Activated CD4-positive, alpha-beta memory T cell treated with anti-CD3 and anti-CD28 coated beads, Interleukin-2, amount 10 ng/mL, durations not matched to agents 7 days and 5 days (primary cell): ENCODE data around the gene SF3B3. TPM values are rescaled to one million over a fixed set of nuclear protein-coding genes. Genes with fewer than 3 reads are reported as not detected.
"Not testable (repeated sequence)": the region's sequence is repeated elsewhere in the genome, so short reads cannot be mapped to it uniquely, and the experiment has no call there.

Experiments
- CTCF ChIA-PET: fragments of 350-600 bp; sonication (Branson Sonifier 250); formaldehyde crosslinking; loops from one replicate; lab custom pipeline; 2021; ENCODE audit warnings: antibody characterized with exemption, inconsistent platforms; lab: Charles Lee
- POLR2A ChIA-PET: fragments of 350-600 bp; sonication (Branson Sonifier 250); formaldehyde crosslinking; loops from one replicate; lab custom pipeline; 2021; ENCODE audit warnings: antibody characterized with exemption; lab: Charles Lee
- DNase-seq: peaks from one replicate; pipeline ENCODE4 v3.0.0-alpha.2; 2020
- H3K27ac Mint-ChIP-seq: one replicate; pipeline ENCODE4 v1.8.0; 2021; ENCODE audit warnings: mild to moderate bottlenecking, mixed read lengths
- H3K27me3 Mint-ChIP-seq: one replicate; pipeline ENCODE4 v1.8.0; 2021; ENCODE audit warnings: mixed read lengths
- H3K36me3 Mint-ChIP-seq: one replicate; pipeline ENCODE4 v1.8.0; 2021; ENCODE audit warnings: low read depth, mixed read lengths
- H3K4me1 Mint-ChIP-seq: one replicate; pipeline ENCODE4 v1.8.0; 2021; ENCODE audit warnings: mixed read lengths
- H3K4me3 Mint-ChIP-seq: one replicate; pipeline ENCODE4 v1.8.0; 2021; ENCODE audit warnings: mild to moderate bottlenecking, mixed read lengths
- H3K9me3 Mint-ChIP-seq: one replicate; pipeline ENCODE4 v1.8.0; 2021; ENCODE audit warnings: mixed read lengths
- total RNA-seq, 2 experiments: library from RNA; stranded (reverse); gene quantifications; one replicate each; pipeline ENCODE4 v1.2.3, GENCODE V29; 2021

The SF3B3 gene
- total RNA-seq, 2 experiments from 2014 or later, result 329 to 332 TPM

- Mint-ChIP-seq H3K27me3 (no peaks in the 10 kb centered on the region), H3K27ac (no peak overlapping the region), H3K9me3 (no peaks in the 10 kb centered on the region), H3K36me3 (peaks cover 6% of the 10 kb centered on the region), H3K4me3 (no peak overlapping the region), H3K4me1 (peaks cover 5% of the 10 kb centered on the region)
- DNase-seq, result no peak
- ChIA-PET CTCF (interaction anchor here (0.7 to 1.6 kb wide), 2 partner anchors 118 to 191 kb away, joined by 3 to 4 read pairs; no protein-coding TSS in a partner anchor), POLR2A (interaction anchor here (1.5 to 1.6 kb wide), 2 partner anchors 12 to 57 kb away, joined by 3 to 8 read pairs; partner anchors contain the start of genes COG4 and SF3B3)
These were observed 56.3 kb downstream of the SF3B3 start for GRCh38 chr16:70579648-70580630.

- Mint-ChIP-seq H3K9me3 (no peaks in the 10 kb centered on the region), H3K27me3 (no peaks in the 10 kb centered on the region), H3K27ac (no peak overlapping the region), H3K4me3 (no peak overlapping the region), H3K4me1 (no peaks in the 10 kb centered on the region), H3K36me3 (no peaks in the 10 kb centered on the region)
- CTCF ChIA-PET, result interaction anchor here (1.0 kb wide), 1 partner anchor 9 kb away, joined by 5 read pairs; no protein-coding TSS in a partner anchor
- POLR2A ChIA-PET, result no interaction called here
- DNase-seq, result no peak
These were observed 58.8 kb downstream of the SF3B3 start for GRCh38 chr16:70582280-70582978.

GRCh38 chr16:70586731-70587130, 63.1 kb downstream of the SF3B3 start:
- no peak for DNase-seq
- Mint-ChIP-seq H3K4me3 (no peak overlapping the region), H3K27me3 (no peaks in the 10 kb centered on the region), H3K36me3 (no peaks in the 10 kb centered on the region), H3K9me3 (no peaks in the 10 kb centered on the region), H3K27ac (no peak overlapping the region), H3K4me1 (no peaks in the 10 kb centered on the region)
- ChIA-PET CTCF (no interaction called here), POLR2A (interaction anchor here (1.2 kb wide), 1 partner anchor 18 kb away, joined by 3 read pairs; no protein-coding TSS in a partner anchor)

- ChIA-PET POLR2A (no interaction called here), CTCF (interaction anchor here (1.7 kb wide), 1 partner anchor 80 kb away, joined by 4 read pairs; no protein-coding TSS in a partner anchor)
- H3K4me1 Mint-ChIP-seq, result no peaks in the 10 kb centered on the region
These were observed 64.9 kb downstream of the SF3B3 start for GRCh38 chr16:70588565-70588964.

GRCh38 chr16:70589416-70589815, 65.8 kb downstream of the SF3B3 start:
- H3K4me1 Mint-ChIP-seq, result not testable (repeated sequence)

More at GRCh38 chr16:70588565-70588964, 64.9 kb downstream of the SF3B3 start:
- Mint-ChIP-seq H3K4me3 (no peak overlapping the region), H3K9me3 (no peaks in the 10 kb centered on the region), H3K27me3 (peaks cover under 1% of the 10 kb centered on the region), H3K27ac (no peak overlapping the region), H3K36me3 (no peaks in the 10 kb centered on the region)
- no peak for DNase-seq

GRCh38 chr16:70589998-70590471, 66.4 kb downstream of the SF3B3 start:
- no peak overlapping the region for H3K4me3 Mint-ChIP-seq
- H3K27me3 Mint-ChIP-seq, result peaks cover 8% of the 10 kb centered on the region
- DNase-seq, result no peak
- CTCF ChIA-PET, result no interaction called here
- H3K4me1 Mint-ChIP-seq, result no peaks in the 10 kb centered on the region
- H3K27ac Mint-ChIP-seq, result no peak overlapping the region
- no peaks in the 10 kb centered on the region for H3K36me3 Mint-ChIP-seq
- no peaks in the 10 kb centered on the region for H3K9me3 Mint-ChIP-seq
- POLR2A ChIA-PET, result no interaction called here

More at GRCh38 chr16:70589416-70589815, 65.8 kb downstream of the SF3B3 start:
- POLR2A ChIA-PET, H3K27me3 Mint-ChIP-seq, H3K4me3 Mint-ChIP-seq, H3K27ac Mint-ChIP-seq, H3K9me3 Mint-ChIP-seq, DNase-seq, H3K36me3 Mint-ChIP-seq: not testable (repeated sequence)
- CTCF ChIA-PET, result interaction anchor here (0.9 to 1.7 kb wide), 2 partner anchors 64 to 80 kb away, joined by 3 to 4 read pairs; no protein-coding TSS in a partner anchor

GRCh38 chr16:70590722-70591415, 67.3 kb downstream of the SF3B3 start:
- DNase-seq, result no peak
- Mint-ChIP-seq H3K4me1 (no peaks in the 10 kb centered on the region), H3K27ac (no peak overlapping the region), H3K36me3 (no peaks in the 10 kb centered on the region), H3K4me3 (no peak overlapping the region), H3K27me3 (peaks cover 8% of the 10 kb centered on the region), H3K9me3 (no peaks in the 10 kb centered on the region)
- ChIA-PET POLR2A (no interaction called here), CTCF (no interaction called here)

GRCh38 chr16:70591615-70592014, 68.0 kb downstream of the SF3B3 start:
- Mint-ChIP-seq H3K4me1 (no peaks in the 10 kb centered on the region), H3K9me3 (no peaks in the 10 kb centered on the region), H3K27ac (no peak overlapping the region), H3K4me3 (no peak overlapping the region), H3K36me3 (no peaks in the 10 kb centered on the region), H3K27me3 (peaks cover 8% of the 10 kb centered on the region)
- DNase-seq, result no peak
- CTCF ChIA-PET, result no interaction called here
- POLR2A ChIA-PET, result interaction anchor here (1.0 kb wide), 1 partner anchor 13 kb away, joined by 4 read pairs; no protein-coding TSS in a partner anchor

- H3K36me3 Mint-ChIP-seq, result no peaks in the 10 kb centered on the region
- no peak overlapping the region for H3K4me3 Mint-ChIP-seq
- H3K27me3 Mint-ChIP-seq, result peaks cover 8% of the 10 kb centered on the region
- no peak overlapping the region for H3K27ac Mint-ChIP-seq
- H3K4me1 Mint-ChIP-seq, result no peaks in the 10 kb centered on the region
- no peaks in the 10 kb centered on the region for H3K9me3 Mint-ChIP-seq
- DNase-seq, result no peak
- POLR2A ChIA-PET, result interaction anchor here (1.0 kb wide), 1 partner anchor 14 kb away, joined by 4 read pairs; no protein-coding TSS in a partner anchor
- CTCF ChIA-PET, result no interaction called here
These were observed 68.5 kb downstream of the SF3B3 start for GRCh38 chr16:70592106-70592571.

- Mint-ChIP-seq H3K9me3 (no peaks in the 10 kb centered on the region), H3K36me3 (no peaks in the 10 kb centered on the region), H3K27me3 (peaks cover 8% of the 10 kb centered on the region), H3K27ac (no peak overlapping the region), H3K4me3 (no peak overlapping the region), H3K4me1 (no peaks in the 10 kb centered on the region)
- CTCF ChIA-PET, result interaction anchor here (1.1 kb wide), 1 partner anchor 178 kb away, joined by 3 read pairs; no protein-coding TSS in a partner anchor
- no peak for DNase-seq
- POLR2A ChIA-PET, result no interaction called here
These were observed 69.9 kb downstream of the SF3B3 start for GRCh38 chr16:70593544-70593943.

GRCh38 chr16:70594569-70594968, 71.0 kb downstream of the SF3B3 start:
- Mint-ChIP-seq H3K27ac (no peak overlapping the region), H3K36me3 (no peaks in the 10 kb centered on the region), H3K4me3 (no peak overlapping the region), H3K9me3 (no peaks in the 10 kb centered on the region), H3K27me3 (peaks cover 8% of the 10 kb centered on the region), H3K4me1 (no peaks in the 10 kb centered on the region)
- POLR2A ChIA-PET, result no interaction called here
- DNase-seq, result no peak
- CTCF ChIA-PET, result no interaction called here

GRCh38 chr16:70597135-70597835, 73.7 kb downstream of the SF3B3 start:
- ChIA-PET POLR2A (no interaction called here), CTCF (no interaction called here)
- Mint-ChIP-seq H3K36me3 (no peaks in the 10 kb centered on the region), H3K4me3 (no peak overlapping the region), H3K27me3 (peaks cover 13% of the 10 kb centered on the region), H3K9me3 (no peaks in the 10 kb centered on the region), H3K4me1 (no peaks in the 10 kb centered on the region), H3K27ac (no peak overlapping the region)
- no peak for DNase-seq
